HL-60 (cell line): ENCODE data around the gene EAF1.

Experiments
- POLR2AphosphoS5 ChIP-seq: IDR thresholded peaks from 2 replicates; pipeline ENCODE4 v1.6.1; 2012; ENCODE audit warnings: low read depth
- TF ChIP-seq, protein P1 (sequence below): IDR thresholded peaks from one replicate; pipeline ENCODE4 v1.5.1; 2011; ENCODE audit warnings: low read length, control low read depth, inconsistent platforms; ENCODE audit not compliant: insufficient read depth

DNA sequence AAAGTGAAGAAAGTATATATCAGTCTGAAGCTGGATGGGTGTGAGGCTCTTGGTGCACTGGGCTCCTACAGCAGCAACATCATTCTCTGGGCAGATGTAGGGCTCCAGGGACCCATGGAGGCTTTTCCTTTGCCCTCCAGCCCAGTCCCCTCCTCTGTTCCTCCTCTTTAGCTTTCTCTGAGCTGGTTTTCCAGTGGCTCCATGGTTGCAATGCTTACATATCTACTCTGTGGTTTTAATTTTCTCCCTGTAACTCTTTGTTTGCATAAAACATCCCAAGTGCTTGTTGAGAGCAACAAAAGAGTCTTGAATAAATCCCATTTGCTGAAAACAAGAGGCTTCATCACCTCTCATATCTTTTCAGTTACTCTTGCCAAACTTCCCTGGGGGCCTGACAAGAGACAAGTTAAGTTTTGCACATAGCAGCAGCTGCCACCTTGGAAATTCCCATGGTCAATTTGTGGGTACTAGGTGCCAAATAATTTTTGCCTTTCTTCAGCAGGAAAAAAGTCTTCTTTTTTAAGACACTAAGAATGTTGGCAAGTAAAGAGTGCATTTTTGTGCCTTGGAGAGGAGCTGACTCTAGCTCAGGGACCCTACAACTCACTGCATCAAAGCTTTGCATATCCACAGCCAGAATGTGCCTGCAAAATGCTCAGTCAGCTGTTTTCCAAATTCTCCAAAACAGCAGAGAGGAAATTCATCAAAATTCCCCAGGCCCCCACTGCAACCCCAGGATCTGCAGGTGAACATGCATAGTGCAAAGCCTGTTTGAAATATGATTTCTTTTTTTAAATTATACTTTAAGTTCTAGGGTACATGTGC, 52.2 kb downstream of the EAF1 start:
- TF ChIP-seq, protein P1, sequence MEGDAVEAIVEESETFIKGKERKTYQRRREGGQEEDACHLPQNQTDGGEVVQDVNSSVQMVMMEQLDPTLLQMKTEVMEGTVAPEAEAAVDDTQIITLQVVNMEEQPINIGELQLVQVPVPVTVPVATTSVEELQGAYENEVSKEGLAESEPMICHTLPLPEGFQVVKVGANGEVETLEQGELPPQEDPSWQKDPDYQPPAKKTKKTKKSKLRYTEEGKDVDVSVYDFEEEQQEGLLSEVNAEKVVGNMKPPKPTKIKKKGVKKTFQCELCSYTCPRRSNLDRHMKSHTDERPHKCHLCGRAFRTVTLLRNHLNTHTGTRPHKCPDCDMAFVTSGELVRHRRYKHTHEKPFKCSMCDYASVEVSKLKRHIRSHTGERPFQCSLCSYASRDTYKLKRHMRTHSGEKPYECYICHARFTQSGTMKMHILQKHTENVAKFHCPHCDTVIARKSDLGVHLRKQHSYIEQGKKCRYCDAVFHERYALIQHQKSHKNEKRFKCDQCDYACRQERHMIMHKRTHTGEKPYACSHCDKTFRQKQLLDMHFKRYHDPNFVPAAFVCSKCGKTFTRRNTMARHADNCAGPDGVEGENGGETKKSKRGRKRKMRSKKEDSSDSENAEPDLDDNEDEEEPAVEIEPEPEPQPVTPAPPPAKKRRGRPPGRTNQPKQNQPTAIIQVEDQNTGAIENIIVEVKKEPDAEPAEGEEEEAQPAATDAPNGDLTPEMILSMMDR = no peak
- TF ChIP-seq POLR2AphosphoS5 = no peak
